GM12875 (cell line): ENCODE results near the gene FREM1.
A peak's percentile ranks its signal among the peaks of the same experiment; 100 is the strongest.

ENCODE experiments used
- H3K4me3 ChIP-seq: one replicate; pipeline ENCODE4 v1.5.1; 2011; ENCODE audit warnings: low read depth, low read length, control low read depth
- CTCF ChIP-seq: IDR thresholded peaks from 2 replicates; pipeline ENCODE4 v1.5.1; 2011; ENCODE audit warnings: low read depth, mild to moderate bottlenecking, control low read depth, inconsistent platforms, low read length, moderate library complexity, borderline replicate concordance; ENCODE audit not compliant: insufficient read depth

The FREM1 gene

GRCh38 chr9:14864309-14864708 is 45.9 kb downstream of the FREM1 start:
- H3K4me3 ChIP-seq = no peak overlapping the region
- no peak for TF ChIP-seq CTCF

- no peak overlapping the region for H3K4me3 ChIP-seq
- TF ChIP-seq CTCF = no peak
Measured at GRCh38 chr9:14863402-14863801, 46.8 kb downstream of the FREM1 start.

- TF ChIP-seq CTCF = no peak
- no peak overlapping the region for H3K4me3 ChIP-seq
Measured at GRCh38 chr9:14857449-14858305, 52.6 kb downstream of the FREM1 start.

GRCh38 chr9:14849851-14850250 is 60.4 kb downstream of the FREM1 start:
- H3K4me3 ChIP-seq = no peak overlapping the region
- no peak for TF ChIP-seq CTCF

- no peak overlapping the region for H3K4me3 ChIP-seq
- TF ChIP-seq CTCF = no peak
Measured at GRCh38 chr9:14849296-14849695, 60.9 kb downstream of the FREM1 start.

- peak; percentile 94 for TF ChIP-seq CTCF
- no peak overlapping the region for H3K4me3 ChIP-seq
Measured at GRCh38 chr9:14846871-14847311, 63.3 kb downstream of the FREM1 start.

- H3K4me3 ChIP-seq = no peak overlapping the region
- TF ChIP-seq CTCF = no peak
Measured at GRCh38 chr9:14843163-14843562, 67.1 kb downstream of the FREM1 start.
